Mesenchymal stem cell (in vitro differentiated cells and primary cell): ENCODE measurements around the gene IL18.
A peak's percentile ranks its signal among the peaks of the same experiment; 100 is the strongest.

Source experiments
- DNase-seq: peaks from one replicate; pipeline ENCODE4 v3.0.0-alpha.2; 2013
- H2AFZ ChIP-seq: one replicate; pipeline ENCODE4 v1.6.1; 2013; ENCODE audit warnings: low read depth, mild to moderate bottlenecking, control low read depth, inconsistent platforms, low read length, moderate library complexity
- H2AK5ac ChIP-seq: 2 replicates; pipeline ENCODE4 v1.6.1; 2013; ENCODE audit warnings: low read length, moderate library complexity, mild to moderate bottlenecking, inconsistent platforms; ENCODE audit not compliant: severe bottlenecking
- H2BK120ac ChIP-seq: one replicate; pipeline ENCODE4 v1.6.1; 2013; ENCODE audit warnings: low read depth, mild to moderate bottlenecking, inconsistent platforms, low read length, moderate library complexity
- H2BK12ac ChIP-seq, 2 experiments: one replicate each; pipeline ENCODE4 v1.6.1; 2013; ENCODE audit warnings: inconsistent platforms in 2 of 2, low read length in 2 of 2, mild to moderate bottlenecking in 2 of 2, moderate library complexity in 2 of 2, control low read depth in 1 of 2
- H2BK15ac ChIP-seq: one replicate; pipeline ENCODE4 v1.6.1; 2013; ENCODE audit warnings: mild to moderate bottlenecking, low read depth, inconsistent platforms; ENCODE audit not compliant: poor library complexity, severe bottlenecking
- H2BK5ac ChIP-seq: 2 replicates; pipeline ENCODE4 v1.6.1; 2013; ENCODE audit warnings: low read depth, mild to moderate bottlenecking, low read length, control low read depth, inconsistent platforms; ENCODE audit not compliant: poor library complexity, severe bottlenecking
- H3K14ac ChIP-seq, 2 experiments: one replicate each; pipeline ENCODE4 v1.6.1; 2013; ENCODE audit warnings: inconsistent platforms in 2 of 2, low read length in 2 of 2, control low read depth in 1 of 2, mild to moderate bottlenecking in 1 of 2, moderate library complexity in 1 of 2
- H3K18ac ChIP-seq, 2 experiments: one replicate each; pipeline ENCODE4 v1.6.1; 2013; ENCODE audit warnings: inconsistent platforms in 2 of 2, low read length in 2 of 2, control low read depth in 1 of 2, low read depth in 1 of 2, mild to moderate bottlenecking in 1 of 2
- H3K23ac ChIP-seq, 2 experiments: one replicate each; pipeline ENCODE4 v1.6.1; 2013; ENCODE audit warnings: inconsistent platforms in 2 of 2, low read length in 2 of 2, mild to moderate bottlenecking in 2 of 2, moderate library complexity in 2 of 2, control low read depth in 1 of 2
- H3K27ac ChIP-seq: 2 replicates; pipeline ENCODE4 v1.5.1; 2013; ENCODE audit warnings: mild to moderate bottlenecking, moderate library complexity, low read length, control low read depth, inconsistent platforms; ENCODE audit not compliant: poor library complexity, severe bottlenecking
- H3K27me3 ChIP-seq, 2 experiments: 2 replicates each; pipeline versions ENCODE4 v1.6.1 to v1.7.0; 2013; ENCODE audit warnings: low read length in 2 of 2, mild to moderate bottlenecking in 2 of 2, moderate library complexity in 2 of 2, control low read depth in 1 of 2, inconsistent platforms in 1 of 2; ENCODE audit not compliant: control insufficient read depth in 1 of 2, insufficient read depth in 1 of 2
- H3K36me3 ChIP-seq, 2 experiments: 2 replicates each; pipeline versions ENCODE4 v1.6.1 to v1.7.0; 2013; ENCODE audit warnings: low read length in 2 of 2, control low read depth in 1 of 2, inconsistent platforms in 1 of 2, low read depth in 1 of 2, mild to moderate bottlenecking in 1 of 2; ENCODE audit not compliant: insufficient read depth in 2 of 2, control insufficient read depth in 1 of 2
- H3K4ac ChIP-seq, 2 experiments: one replicate each; pipeline ENCODE4 v1.6.1; 2013; ENCODE audit warnings: inconsistent platforms in 2 of 2, low read length in 2 of 2, mild to moderate bottlenecking in 2 of 2, moderate library complexity in 2 of 2, control low read depth in 1 of 2, low read depth in 1 of 2
- H3K4me1 ChIP-seq: 2 replicates; pipeline ENCODE4 v1.6.1; 2013; ENCODE audit warnings: low read depth, low read length, control low read depth; ENCODE audit not compliant: control insufficient read depth, insufficient read depth
- H3K4me2 ChIP-seq: 2 replicates; pipeline ENCODE4 v1.6.1; 2013; ENCODE audit warnings: low read length, mild to moderate bottlenecking, inconsistent platforms; ENCODE audit not compliant: poor library complexity, severe bottlenecking
- H3K4me3 ChIP-seq, 2 experiments: 2 replicates each; pipeline versions ENCODE4 v1.5.1 to v1.7.0; 2013; ENCODE audit warnings: low read length in 2 of 2, mild to moderate bottlenecking in 2 of 2, control low read depth in 1 of 2, low read depth in 1 of 2; ENCODE audit not compliant: insufficient read depth in 1 of 2
- H3K79me1 ChIP-seq: replicated peaks from 2 replicates; pipeline ENCODE4 v1.6.1; 2013; ENCODE audit warnings: mild to moderate bottlenecking, control low read depth, low read length, inconsistent platforms; ENCODE audit not compliant: poor library complexity, severe bottlenecking
- H3K9ac ChIP-seq: 2 replicates; pipeline ENCODE4 v1.7.0; 2013; ENCODE audit warnings: mild to moderate bottlenecking, low read length, moderate library complexity
- H3K9me3 ChIP-seq: 2 replicates; pipeline ENCODE4 v1.7.0; 2013; ENCODE audit warnings: mild to moderate bottlenecking, low read length; ENCODE audit not compliant: control insufficient read depth
- H4K8ac ChIP-seq: one replicate; pipeline ENCODE4 v1.6.1; 2013; ENCODE audit warnings: inconsistent platforms, mild to moderate bottlenecking, low read length, moderate library complexity
- H4K91ac ChIP-seq: one replicate; pipeline ENCODE4 v1.6.1; 2013; ENCODE audit warnings: mild to moderate bottlenecking, low read length, inconsistent platforms
- WGBS: methylation state at CpG from one replicate; pipeline ENCODE4 v1.1.7; 2013; ENCODE audit warnings: mixed read lengths; 5-methylcytosine and 5-hydroxymethylcytosine counted together

Gene IL18

GRCh38 chr11:112156956-112157766, 6.7 kb downstream of the IL18 start:
- Histone ChIP-seq H3K27ac (peak overlapping the region; percentile 94), H4K91ac (no peak overlapping the region), H3K4me2 (no peak overlapping the region), H3K79me1 (no peaks in the 10 kb centered on the region), H3K36me3 (no peaks in the 10 kb centered on the region), H3K23ac (no peak overlapping the region), H3K4me1 (peaks cover 9% of the 10 kb centered on the region), H3K18ac (no peak overlapping the region), H3K14ac (no peak overlapping the region), H3K9me3 (no peaks in the 10 kb centered on the region), H2BK5ac (no peak overlapping the region), H2BK15ac (no peak overlapping the region), H3K27me3 (no peaks in the 10 kb centered on the region), H3K4me3 (no peak overlapping the region), H4K8ac (no peak overlapping the region), H2BK120ac (no peak overlapping the region), H3K9ac (peak overlapping the region; percentile 39), H2AK5ac (peak overlapping the region; percentile 89), H2BK12ac (peak overlapping the region in 1 of 2 experiments; percentile 77), H3K4ac (no peak overlapping the region), H2AFZ (no peak overlapping the region)
- 31% methylated on average over 2 of the region's 4 CpGs for WGBS
- DNase-seq = peak; percentile 99

- Histone ChIP-seq H3K27ac (peak overlapping the region; percentile 30), H2BK12ac (peak overlapping the region in 1 of 2 experiments; percentile 38), H3K4me2 (no peak overlapping the region), H3K14ac (no peak overlapping the region), H3K4me1 (peaks cover 9% of the 10 kb centered on the region), H3K4ac (no peak overlapping the region), H4K91ac (no peak overlapping the region), H3K18ac (peak overlapping the region in 1 of 2 experiments; percentile 28), H3K9me3 (no peaks in the 10 kb centered on the region), H2AK5ac (peak overlapping the region; percentile 47), H3K27me3 (no peaks in the 10 kb centered on the region), H4K8ac (peak overlapping the region; percentile 35), H3K9ac (peak overlapping the region; percentile 29), H2AFZ (no peak overlapping the region), H2BK120ac (no peak overlapping the region), H2BK15ac (peak overlapping the region; percentile 73), H2BK5ac (no peak overlapping the region), H3K23ac (no peak overlapping the region), H3K79me1 (no peaks in the 10 kb centered on the region), H3K4me3 (no peak overlapping the region), H3K36me3 (no peaks in the 10 kb centered on the region)
- no peak for DNase-seq
- 90% methylated on average over 4 of the region's 5 CpGs for WGBS
Observed at GRCh38 chr11:112156153-112156955, 7.5 kb downstream of the IL18 start.

- Histone ChIP-seq H3K9me3 (no peaks in the 10 kb centered on the region), H3K4ac (no peak overlapping the region), H3K27me3 (no peaks in the 10 kb centered on the region), H3K9ac (no peak overlapping the region), H3K79me1 (no peaks in the 10 kb centered on the region), H3K4me2 (no peak overlapping the region), H3K18ac (no peak overlapping the region), H3K36me3 (no peaks in the 10 kb centered on the region), H3K27ac (no peak overlapping the region), H2BK12ac (no peak overlapping the region), H3K4me1 (no peaks in the 10 kb centered on the region), H2BK15ac (no peak overlapping the region), H2AFZ (no peak overlapping the region), H2BK120ac (no peak overlapping the region), H2AK5ac (no peak overlapping the region), H3K23ac (no peak overlapping the region), H3K14ac (no peak overlapping the region), H4K8ac (no peak overlapping the region), H2BK5ac (no peak overlapping the region), H4K91ac (no peak overlapping the region), H3K4me3 (no peak overlapping the region)
- WGBS = 89% methylated on average over 5 of the region's 5 CpGs
- no peak for DNase-seq
Observed at GRCh38 chr11:112150517-112150916, 13.4 kb downstream of the IL18 start.

GRCh38 chr11:112143597-112143996, 20.3 kb downstream of the IL18 start:
- Histone ChIP-seq H2BK15ac (no peak overlapping the region), H3K9me3 (peaks cover 8% of the 10 kb centered on the region), H2BK120ac (no peak overlapping the region), H4K8ac (no peak overlapping the region), H2BK5ac (no peak overlapping the region), H3K9ac (no peak overlapping the region), H3K4ac (no peak overlapping the region), H3K23ac (no peak overlapping the region), H2AK5ac (no peak overlapping the region), H3K27me3 (no peaks in the 10 kb centered on the region), H3K79me1 (no peaks in the 10 kb centered on the region), H3K4me3 (no peak overlapping the region), H2AFZ (no peak overlapping the region), H3K18ac (no peak overlapping the region), H3K14ac (no peak overlapping the region), H3K36me3 (no peaks in the 10 kb centered on the region), H3K27ac (no peak overlapping the region), H3K4me1 (no peaks in the 10 kb centered on the region), H3K4me2 (no peak overlapping the region), H4K91ac (no peak overlapping the region), H2BK12ac (no peak overlapping the region)
- WGBS = 85% methylated on average over 2 of the region's 3 CpGs
- no peak for DNase-seq
